ENCODE results near the gene TSPAN8. TPM values are rescaled to one million over a fixed set of nuclear protein-coding genes. Genes with fewer than 3 reads are reported as not detected.

Gene TSPAN8
- total RNA-seq, 1 experiment from 2014 or later = 74.7 TPM

DNA sequence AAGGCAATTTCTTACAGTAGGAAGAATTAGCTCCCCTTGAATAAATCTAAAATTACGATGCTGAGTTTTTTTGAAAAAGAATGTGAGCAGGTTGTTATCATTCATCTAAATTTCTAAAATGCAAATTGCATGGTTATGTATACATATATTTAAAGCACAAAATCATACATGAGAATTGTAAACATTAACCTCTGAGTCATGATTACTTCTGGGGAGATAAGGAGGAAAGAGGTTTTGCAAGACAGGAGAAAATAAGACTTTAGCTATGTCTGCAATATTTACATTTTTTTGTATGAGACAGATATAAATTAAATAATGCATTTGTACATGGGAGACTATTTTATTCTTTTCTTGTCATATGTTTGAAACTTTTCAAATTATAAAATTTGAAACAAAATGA lies 72.2 kb downstream of the TSPAN8 start:
- POLR2A ChIA-PET (ENCODE audit: low non-redundant PET) = no interaction called here
- no peak for DNase-seq (ENCODE audit: low spot score)
- H3K36me3 ChIP-seq (ENCODE audit: insufficient read depth, low read length, poor library complexity, severe bottlenecking) = no peaks in the 10 kb centered on the region
- no peak for TF ChIP-seq EZH2 (IDR thresholded peaks at IDR 0.05; ENCODE audit: borderline replicate concordance, low read depth, low read length, poor library complexity, severe bottlenecking)
- TF ChIP-seq, protein P1, sequence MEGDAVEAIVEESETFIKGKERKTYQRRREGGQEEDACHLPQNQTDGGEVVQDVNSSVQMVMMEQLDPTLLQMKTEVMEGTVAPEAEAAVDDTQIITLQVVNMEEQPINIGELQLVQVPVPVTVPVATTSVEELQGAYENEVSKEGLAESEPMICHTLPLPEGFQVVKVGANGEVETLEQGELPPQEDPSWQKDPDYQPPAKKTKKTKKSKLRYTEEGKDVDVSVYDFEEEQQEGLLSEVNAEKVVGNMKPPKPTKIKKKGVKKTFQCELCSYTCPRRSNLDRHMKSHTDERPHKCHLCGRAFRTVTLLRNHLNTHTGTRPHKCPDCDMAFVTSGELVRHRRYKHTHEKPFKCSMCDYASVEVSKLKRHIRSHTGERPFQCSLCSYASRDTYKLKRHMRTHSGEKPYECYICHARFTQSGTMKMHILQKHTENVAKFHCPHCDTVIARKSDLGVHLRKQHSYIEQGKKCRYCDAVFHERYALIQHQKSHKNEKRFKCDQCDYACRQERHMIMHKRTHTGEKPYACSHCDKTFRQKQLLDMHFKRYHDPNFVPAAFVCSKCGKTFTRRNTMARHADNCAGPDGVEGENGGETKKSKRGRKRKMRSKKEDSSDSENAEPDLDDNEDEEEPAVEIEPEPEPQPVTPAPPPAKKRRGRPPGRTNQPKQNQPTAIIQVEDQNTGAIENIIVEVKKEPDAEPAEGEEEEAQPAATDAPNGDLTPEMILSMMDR (conservative IDR thresholded peaks at IDR 0.05; ENCODE audit: low read depth, low read length) = no peak
- peaks cover 9% of the 10 kb centered on the region for H3K9me3 ChIP-seq (ENCODE audit: low read depth, low read length, poor library complexity, severe bottlenecking)
- H3K4me1 ChIP-seq (ENCODE audit: insufficient read depth, low read length, poor library complexity, severe bottlenecking) = no peaks in the 10 kb centered on the region
- BruUV-seq (replicated peaks) = no TSS peak
- no peak overlapping the region for H3K4me3 ChIP-seq (ENCODE audit: low read depth, low read length, poor library complexity, severe bottlenecking)
- no peak overlapping the region for H3K27ac ChIP-seq (ENCODE audit: low read depth, low read length, poor library complexity, severe bottlenecking)
- CTCF ChIA-PET = no interaction called here
- intact Hi-C loops (cut with micrococcal nuclease; ENCODE audit: unreplicated experiment) = no loop called here
- no peaks in the 10 kb centered on the region for H3K27me3 ChIP-seq (replicated peaks; ENCODE audit: insufficient read depth, low read depth, low read length, poor library complexity)

DNA sequence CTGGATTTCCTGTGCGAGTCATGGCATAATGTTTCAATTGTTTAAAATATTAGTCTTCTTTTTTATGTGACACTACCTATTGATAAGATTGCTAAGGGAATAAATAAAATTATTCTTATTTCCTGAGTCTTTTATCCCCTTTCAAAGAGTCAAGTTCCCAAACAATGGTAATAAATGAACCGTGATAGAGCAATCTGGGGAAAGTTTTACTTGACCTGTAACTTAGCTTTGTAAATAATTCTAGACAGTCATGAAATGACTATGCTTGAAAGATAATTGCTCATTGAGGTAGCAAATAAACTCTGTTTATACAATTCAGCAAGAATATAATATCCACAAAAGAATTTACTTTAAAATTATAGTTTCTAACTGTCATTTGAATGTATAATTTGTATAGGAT lies 82.1 kb downstream of the TSPAN8 start:
- no TSS peak for BruUV-seq (replicated peaks)
- Histone ChIP-seq H3K9me3 (ENCODE audit: low read depth, low read length, poor library complexity, severe bottlenecking) (peaks cover 7% of the 10 kb centered on the region), H3K4me1 (ENCODE audit: insufficient read depth, low read length, poor library complexity, severe bottlenecking) (peaks cover 9% of the 10 kb centered on the region), H3K27me3 (replicated peaks; ENCODE audit: insufficient read depth, low read depth, low read length, poor library complexity) (no peaks in the 10 kb centered on the region), H3K36me3 (ENCODE audit: insufficient read depth, low read length, poor library complexity, severe bottlenecking) (no peaks in the 10 kb centered on the region), H3K4me3 (ENCODE audit: low read depth, low read length, poor library complexity, severe bottlenecking) (no peak overlapping the region), H3K27ac (ENCODE audit: low read depth, low read length, poor library complexity, severe bottlenecking) (no peak overlapping the region)
- intact Hi-C loops (cut with micrococcal nuclease; ENCODE audit: unreplicated experiment) = loop anchor here (5.0 kb wide), 1 partner anchor 117 kb away; no protein-coding TSS in a partner anchor
- CTCF ChIA-PET = no interaction called here
- DNase-seq (ENCODE audit: low spot score) = peak; percentile 65
- POLR2A ChIA-PET (ENCODE audit: low non-redundant PET) = no interaction called here
- TF ChIP-seq, protein P1 (conservative IDR thresholded peaks at IDR 0.05; ENCODE audit: low read depth, low read length) = no peak
- TF ChIP-seq EZH2 (IDR thresholded peaks at IDR 0.05; ENCODE audit: borderline replicate concordance, low read depth, low read length, poor library complexity, severe bottlenecking) = no peak

Other genes with a start within 250 kb of the TSPAN8 start
- gene PTPRR, start 237.3 kb downstream of the TSPAN8 start, total RNA-seq (2021) = 0.22 TPM in 1 of 2 replicates, not detected in the other